ENCODE measurements around the gene FAM200C.

DNA sequence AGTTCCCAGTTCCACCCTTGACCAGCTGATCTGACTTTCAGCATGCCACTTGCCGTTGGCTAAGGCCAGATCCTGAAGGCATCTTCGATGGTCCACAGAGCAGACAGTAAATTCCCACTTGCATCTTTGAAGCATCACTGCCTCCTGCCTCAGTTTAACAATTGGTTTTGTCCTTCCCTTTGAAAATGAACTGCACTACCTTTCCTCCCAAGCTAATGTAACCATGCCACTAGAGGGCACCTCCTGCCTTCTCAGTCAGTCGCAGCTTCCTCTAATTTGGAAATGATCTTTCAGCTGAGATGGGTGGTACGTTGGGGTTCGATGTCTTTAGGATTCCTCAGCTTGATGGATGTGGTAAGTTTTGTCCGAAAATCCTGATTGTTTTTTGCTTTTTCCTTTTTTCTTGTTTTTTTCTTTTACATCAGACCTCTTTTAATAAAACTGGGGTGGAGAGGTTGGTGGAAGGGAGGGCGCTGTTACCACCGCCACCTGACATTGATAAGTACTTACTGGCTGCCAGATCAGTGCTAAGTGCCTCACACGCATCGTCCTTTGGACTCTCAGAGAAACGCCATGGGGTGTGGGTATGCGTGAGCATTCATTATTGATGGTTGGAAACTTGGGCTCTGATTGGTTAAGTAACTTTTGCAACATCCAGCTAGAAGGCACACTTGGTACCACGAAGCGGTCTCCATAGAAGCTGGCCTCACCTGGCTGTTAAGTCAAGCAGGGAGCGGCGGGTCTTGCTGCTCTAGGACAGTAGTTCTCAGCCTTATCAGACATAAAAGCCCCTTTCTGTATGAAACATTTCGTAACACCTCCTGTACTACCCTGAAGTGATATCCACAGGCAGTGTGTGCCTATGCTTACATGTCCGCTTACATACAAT, 38.7 kb upstream of the FAM200C start:
- TF ChIP-seq, protein P1, sequence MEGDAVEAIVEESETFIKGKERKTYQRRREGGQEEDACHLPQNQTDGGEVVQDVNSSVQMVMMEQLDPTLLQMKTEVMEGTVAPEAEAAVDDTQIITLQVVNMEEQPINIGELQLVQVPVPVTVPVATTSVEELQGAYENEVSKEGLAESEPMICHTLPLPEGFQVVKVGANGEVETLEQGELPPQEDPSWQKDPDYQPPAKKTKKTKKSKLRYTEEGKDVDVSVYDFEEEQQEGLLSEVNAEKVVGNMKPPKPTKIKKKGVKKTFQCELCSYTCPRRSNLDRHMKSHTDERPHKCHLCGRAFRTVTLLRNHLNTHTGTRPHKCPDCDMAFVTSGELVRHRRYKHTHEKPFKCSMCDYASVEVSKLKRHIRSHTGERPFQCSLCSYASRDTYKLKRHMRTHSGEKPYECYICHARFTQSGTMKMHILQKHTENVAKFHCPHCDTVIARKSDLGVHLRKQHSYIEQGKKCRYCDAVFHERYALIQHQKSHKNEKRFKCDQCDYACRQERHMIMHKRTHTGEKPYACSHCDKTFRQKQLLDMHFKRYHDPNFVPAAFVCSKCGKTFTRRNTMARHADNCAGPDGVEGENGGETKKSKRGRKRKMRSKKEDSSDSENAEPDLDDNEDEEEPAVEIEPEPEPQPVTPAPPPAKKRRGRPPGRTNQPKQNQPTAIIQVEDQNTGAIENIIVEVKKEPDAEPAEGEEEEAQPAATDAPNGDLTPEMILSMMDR (IDR thresholded peaks at IDR 0.05 in 2 of 3, conservative IDR thresholded peaks at IDR 0.05 in 1 of 3; ENCODE audit: borderline replicate concordance in 1 of 3, insufficient read depth in 1 of 3, low read depth in 2 of 3, low read length in 2 of 3), result peak; percentile 80 to 88 (median 81)
- no peak for TF ChIP-seq POLR2A (IDR thresholded peaks at IDR 0.05; ENCODE audit: borderline replicate concordance, extremely low read depth, insufficient read depth, insufficient read length)
- TF ChIP-seq ZNF274 (IDR thresholded peaks at IDR 0.05; ENCODE audit: low read depth, low read length), result no peak
- peak; percentile 74 for TF ChIP-seq RAD21 (IDR thresholded peaks at IDR 0.05; ENCODE audit: low read depth)
- TF ChIP-seq ELF1 (IDR thresholded peaks at IDR 0.05; ENCODE audit: borderline replicate concordance, low read depth), result no peak
- TF ChIP-seq EZH2phosphoT487 (IDR thresholded peaks at IDR 0.05; ENCODE audit: borderline replicate concordance), result no peak
- no peak for TF ChIP-seq SIN3A (IDR thresholded peaks at IDR 0.05; ENCODE audit: low read depth)
- no peak for TF ChIP-seq EZH2 (IDR thresholded peaks at IDR 0.05)
